ENCODE results near the gene GTF3A.

The GTF3A gene

DNA sequence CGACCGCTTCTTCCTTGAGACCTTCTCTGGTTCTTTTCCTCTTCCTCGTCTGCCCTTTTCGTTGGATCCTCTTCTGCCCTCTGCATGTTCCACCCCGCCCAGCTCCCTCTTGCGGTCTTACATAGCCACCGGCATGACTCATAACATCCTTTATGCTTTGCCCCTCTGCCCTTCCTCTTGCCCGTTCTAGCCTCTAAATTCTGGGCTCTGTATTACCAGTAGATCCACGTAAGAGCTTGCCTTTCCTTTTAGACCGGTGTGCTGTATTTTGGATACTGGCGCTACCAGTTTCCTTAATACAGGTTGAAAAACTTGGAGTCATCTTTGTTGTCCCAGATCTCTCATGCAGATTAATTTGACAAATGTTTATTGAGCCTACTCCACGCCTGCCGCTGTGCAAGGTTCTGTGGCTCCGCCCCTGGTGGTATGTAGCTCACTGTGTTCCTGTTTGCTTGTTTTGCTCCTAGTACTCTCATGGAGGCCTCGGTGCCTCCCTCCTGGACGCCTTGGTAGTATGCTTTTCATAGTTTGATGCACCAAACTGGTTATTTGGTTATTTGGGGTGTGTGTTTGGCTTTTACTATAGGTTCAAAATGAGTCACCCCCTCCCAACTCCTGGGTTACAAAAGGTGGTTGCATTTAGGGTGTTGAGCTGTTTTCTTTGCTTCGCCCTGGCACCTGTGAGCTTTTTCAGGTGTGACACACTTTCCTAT is 1.7 kb downstream of the GTF3A start:
- H3K4me1 ChIP-seq (ENCODE audit: control insufficient read depth, insufficient read depth, low read length): peaks cover 31% of the 10 kb centered on the region
- peak overlapping the region; percentile 81 to 84 for H3K9ac ChIP-seq (ENCODE audit: low read length in 2 of 2)
- no peaks in the 10 kb centered on the region for H3K9me3 ChIP-seq (ENCODE audit: control insufficient read depth in 2 of 2, low read length in 2 of 2)
- H3K36me3 ChIP-seq (ENCODE audit: control insufficient read depth in 2 of 2, insufficient read depth in 2 of 2, low read length in 2 of 2): peaks cover 15 to 16% of the 10 kb centered on the region in 2 donors
- peak overlapping the region; percentile 69 for H3K27ac ChIP-seq (ENCODE audit: low read length)
- H3K27me3 ChIP-seq (ENCODE audit: control insufficient read depth in 1 of 2, insufficient read depth in 2 of 2, low read length in 2 of 2): no peaks in the 10 kb centered on the region
- peak overlapping the region; percentile 90 to 94 for H3K4me3 ChIP-seq (ENCODE audit: low read length in 2 of 2)

DNA sequence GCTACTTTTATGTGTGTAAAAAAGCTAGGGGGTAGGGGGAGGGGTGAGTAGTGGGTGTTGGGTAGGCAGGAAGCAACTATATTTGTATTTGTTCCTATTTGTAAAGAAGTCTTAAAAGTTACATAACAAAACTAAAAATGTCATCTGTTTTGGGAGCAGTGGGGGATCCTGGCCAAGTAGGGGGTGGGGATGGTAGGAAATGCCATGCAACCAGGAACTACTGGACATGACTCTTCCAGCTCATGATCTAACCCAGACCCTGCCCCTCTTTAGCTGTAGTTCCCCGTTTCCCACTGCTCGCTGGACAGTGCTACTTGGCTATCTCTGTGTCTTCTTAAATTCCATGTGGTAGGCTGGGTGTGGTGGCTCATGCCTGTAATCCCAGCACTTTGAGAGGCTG is 3.2 kb downstream of the GTF3A start:
- Histone ChIP-seq H3K9me3 (ENCODE audit: control insufficient read depth in 2 of 2, low read length in 2 of 2) (no peaks in the 10 kb centered on the region), H3K9ac (ENCODE audit: low read length in 2 of 2) (peak overlapping the region in 1 of 2 donors; percentile 14), H3K4me1 (ENCODE audit: control insufficient read depth, insufficient read depth, low read length) (peaks cover 31% of the 10 kb centered on the region), H3K36me3 (ENCODE audit: control insufficient read depth in 2 of 2, insufficient read depth in 2 of 2, low read length in 2 of 2) (peaks cover 24 to 31% of the 10 kb centered on the region in 2 donors), H3K27ac (ENCODE audit: low read length) (no peak overlapping the region), H3K27me3 (ENCODE audit: control insufficient read depth in 1 of 2, insufficient read depth in 2 of 2, low read length in 2 of 2) (no peaks in the 10 kb centered on the region), H3K4me3 (ENCODE audit: low read length in 2 of 2) (no peak overlapping the region)

DNA sequence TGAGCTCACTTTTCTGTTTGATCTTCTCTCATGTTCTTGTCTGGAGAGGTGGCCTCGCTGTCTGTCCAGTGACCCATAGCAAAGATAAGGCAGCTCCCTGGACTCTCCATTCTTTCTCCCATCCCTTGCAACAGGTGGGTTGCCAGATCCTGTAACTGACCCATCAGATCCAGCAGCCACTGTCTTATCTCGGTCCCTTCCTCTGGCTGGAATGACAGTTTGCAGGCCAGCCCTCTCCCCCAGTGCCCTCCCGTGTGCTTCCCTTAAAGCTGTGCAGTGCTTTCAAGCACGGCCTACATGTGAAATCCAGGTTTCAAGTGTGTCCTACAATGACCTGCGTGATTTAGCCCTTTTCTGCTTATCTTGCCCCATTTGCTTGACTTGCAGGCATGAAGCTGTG is 3.7 kb downstream of the GTF3A start:
- Histone ChIP-seq H3K36me3 (ENCODE audit: control insufficient read depth in 2 of 2, insufficient read depth in 2 of 2, low read length in 2 of 2) (peaks cover 28 to 35% of the 10 kb centered on the region in 2 donors), H3K27ac (ENCODE audit: low read length) (no peak overlapping the region), H3K4me3 (ENCODE audit: low read length in 2 of 2) (no peak overlapping the region), H3K27me3 (ENCODE audit: control insufficient read depth in 1 of 2, insufficient read depth in 2 of 2, low read length in 2 of 2) (no peaks in the 10 kb centered on the region), H3K9me3 (ENCODE audit: control insufficient read depth in 2 of 2, low read length in 2 of 2) (no peaks in the 10 kb centered on the region), H3K9ac (ENCODE audit: low read length in 2 of 2) (no peak overlapping the region), H3K4me1 (ENCODE audit: control insufficient read depth, insufficient read depth, low read length) (peaks cover 31% of the 10 kb centered on the region)

DNA sequence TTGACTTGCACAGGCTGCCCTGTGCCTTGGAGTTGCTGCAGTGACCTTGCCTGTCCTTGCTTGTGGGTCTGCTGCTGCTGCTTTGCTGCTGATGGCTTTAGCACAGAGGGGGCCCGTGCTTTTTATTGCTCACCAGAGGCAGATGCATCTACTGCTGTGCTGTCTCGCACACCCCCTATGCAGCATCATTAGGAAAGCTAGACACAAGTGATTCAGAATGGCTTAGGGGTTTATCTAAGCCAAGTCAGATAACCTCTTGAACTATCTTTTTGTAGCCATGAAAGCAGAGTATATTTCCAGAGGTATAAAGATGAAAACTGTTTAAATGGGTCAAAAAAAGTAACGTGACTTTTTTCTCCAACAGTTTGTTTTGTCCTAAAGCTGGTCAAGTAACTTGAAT is 7.8 kb downstream of the GTF3A start:
- Histone ChIP-seq H3K27me3 (ENCODE audit: control insufficient read depth in 1 of 2, insufficient read depth in 2 of 2, low read length in 2 of 2) (no peaks in the 10 kb centered on the region), H3K4me1 (ENCODE audit: control insufficient read depth, insufficient read depth, low read length) (peaks cover 5% of the 10 kb centered on the region), H3K9me3 (ENCODE audit: control insufficient read depth in 2 of 2, low read length in 2 of 2) (no peaks in the 10 kb centered on the region), H3K27ac (ENCODE audit: low read length) (no peak overlapping the region), H3K36me3 (ENCODE audit: control insufficient read depth in 2 of 2, insufficient read depth in 2 of 2, low read length in 2 of 2) (peaks cover 59% of the 10 kb centered on the region in 2 donors), H3K9ac (ENCODE audit: low read length in 2 of 2) (no peak overlapping the region), H3K4me3 (ENCODE audit: low read length in 2 of 2) (no peak overlapping the region)

DNA sequence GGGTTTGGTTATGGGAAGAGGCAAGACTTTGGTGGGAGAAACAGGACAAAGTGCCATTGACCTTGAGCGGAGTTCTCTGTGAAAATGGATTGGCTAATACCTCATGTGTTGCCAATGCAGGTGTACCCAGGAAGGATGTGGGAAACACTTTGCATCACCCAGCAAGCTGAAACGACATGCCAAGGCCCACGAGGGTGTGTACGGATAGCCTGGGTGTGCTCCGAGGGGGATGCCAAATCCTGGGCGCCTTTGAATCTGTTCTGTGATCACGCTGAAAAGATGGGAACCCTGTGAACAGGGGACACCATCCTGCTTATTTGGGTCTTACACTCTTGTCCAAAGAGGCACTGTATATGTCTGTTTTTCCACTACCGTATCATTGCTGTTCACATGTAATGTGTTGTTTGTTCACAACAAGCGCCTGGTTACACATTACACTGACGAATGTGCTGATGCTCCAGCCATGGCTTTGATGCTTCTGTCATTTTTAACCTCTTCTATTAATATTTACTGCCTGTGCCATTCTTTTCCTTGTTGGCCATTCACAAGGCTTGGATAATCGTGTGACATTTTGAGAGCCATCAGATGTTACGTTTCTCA is 8.3 kb downstream of the GTF3A start:
- Histone ChIP-seq H3K4me3 (ENCODE audit: low read length in 2 of 2) (no peak overlapping the region), H3K27ac (ENCODE audit: low read length) (no peak overlapping the region), H3K27me3 (ENCODE audit: control insufficient read depth in 1 of 2, insufficient read depth in 2 of 2, low read length in 2 of 2) (no peaks in the 10 kb centered on the region), H3K4me1 (ENCODE audit: control insufficient read depth, insufficient read depth, low read length) (peaks cover 1% of the 10 kb centered on the region), H3K9me3 (ENCODE audit: control insufficient read depth in 2 of 2, low read length in 2 of 2) (no peaks in the 10 kb centered on the region), H3K36me3 (ENCODE audit: control insufficient read depth in 2 of 2, insufficient read depth in 2 of 2, low read length in 2 of 2) (peaks cover 57 to 59% of the 10 kb centered on the region in 2 donors), H3K9ac (ENCODE audit: low read length in 2 of 2) (no peak overlapping the region)

DNA sequence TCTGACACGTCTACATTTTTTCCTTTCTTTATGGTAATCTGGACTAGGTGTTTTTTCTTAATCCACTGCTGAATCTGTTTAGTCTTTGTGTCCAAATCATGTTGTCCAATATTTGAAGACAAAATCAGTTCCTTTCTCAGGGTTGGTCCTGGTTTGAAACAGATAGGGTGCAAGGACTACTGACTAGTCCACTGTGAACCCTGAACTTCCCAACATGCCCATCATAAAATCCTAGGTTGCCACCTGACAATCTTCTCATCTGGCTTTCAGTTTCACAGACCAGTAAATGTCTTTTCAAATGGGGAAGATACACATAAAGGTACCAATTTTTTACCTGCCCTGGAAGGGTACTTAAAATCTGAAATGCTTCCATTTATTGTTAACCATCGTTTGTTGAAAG is 12.7 kb downstream of the GTF3A start:
- Histone ChIP-seq H3K27me3 (ENCODE audit: control insufficient read depth in 1 of 2, insufficient read depth in 2 of 2, low read length in 2 of 2) (no peaks in the 10 kb centered on the region), H3K27ac (ENCODE audit: low read length) (no peak overlapping the region), H3K4me1 (ENCODE audit: control insufficient read depth, insufficient read depth, low read length) (no peaks in the 10 kb centered on the region), H3K4me3 (ENCODE audit: low read length in 2 of 2) (no peak overlapping the region), H3K9me3 (ENCODE audit: control insufficient read depth in 2 of 2, low read length in 2 of 2) (no peaks in the 10 kb centered on the region), H3K9ac (ENCODE audit: low read length in 2 of 2) (no peak overlapping the region), H3K36me3 (ENCODE audit: control insufficient read depth in 2 of 2, insufficient read depth in 2 of 2, low read length in 2 of 2) (peaks cover 46 to 56% of the 10 kb centered on the region in 2 donors)

DNA sequence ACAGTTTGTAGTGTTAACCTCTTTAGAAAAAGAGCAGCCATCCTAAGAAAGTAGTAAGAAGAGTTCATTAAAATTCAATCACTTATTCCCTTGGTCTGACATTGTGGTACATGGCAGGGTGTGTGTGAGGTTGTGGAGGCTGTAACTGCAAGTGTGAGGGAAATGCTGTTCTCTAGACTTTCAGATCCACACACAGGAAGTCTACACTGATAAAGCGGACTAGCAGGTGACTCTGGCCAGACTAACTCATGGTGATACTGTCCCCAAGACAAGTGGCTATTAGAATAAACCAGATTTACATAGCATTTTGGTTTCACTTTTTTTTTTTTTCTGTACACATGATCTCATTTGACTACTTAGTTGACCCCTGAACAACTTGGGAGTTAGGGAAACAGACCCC is 16.0 kb downstream of the GTF3A start:
- no peak overlapping the region for H3K9ac ChIP-seq (ENCODE audit: low read length in 2 of 2)
- peaks cover 27 to 37% of the 10 kb centered on the region in 2 donors for H3K36me3 ChIP-seq (ENCODE audit: control insufficient read depth in 2 of 2, insufficient read depth in 2 of 2, low read length in 2 of 2)
- no peaks in the 10 kb centered on the region for H3K9me3 ChIP-seq (ENCODE audit: control insufficient read depth in 2 of 2, low read length in 2 of 2)
- H3K4me1 ChIP-seq (ENCODE audit: control insufficient read depth, insufficient read depth, low read length): peaks cover 1% of the 10 kb centered on the region
- H3K27ac ChIP-seq (ENCODE audit: low read length): no peak overlapping the region
- H3K27me3 ChIP-seq (ENCODE audit: control insufficient read depth in 1 of 2, insufficient read depth in 2 of 2, low read length in 2 of 2): no peaks in the 10 kb centered on the region
- H3K4me3 ChIP-seq (ENCODE audit: low read length in 2 of 2): no peak overlapping the region

DNA sequence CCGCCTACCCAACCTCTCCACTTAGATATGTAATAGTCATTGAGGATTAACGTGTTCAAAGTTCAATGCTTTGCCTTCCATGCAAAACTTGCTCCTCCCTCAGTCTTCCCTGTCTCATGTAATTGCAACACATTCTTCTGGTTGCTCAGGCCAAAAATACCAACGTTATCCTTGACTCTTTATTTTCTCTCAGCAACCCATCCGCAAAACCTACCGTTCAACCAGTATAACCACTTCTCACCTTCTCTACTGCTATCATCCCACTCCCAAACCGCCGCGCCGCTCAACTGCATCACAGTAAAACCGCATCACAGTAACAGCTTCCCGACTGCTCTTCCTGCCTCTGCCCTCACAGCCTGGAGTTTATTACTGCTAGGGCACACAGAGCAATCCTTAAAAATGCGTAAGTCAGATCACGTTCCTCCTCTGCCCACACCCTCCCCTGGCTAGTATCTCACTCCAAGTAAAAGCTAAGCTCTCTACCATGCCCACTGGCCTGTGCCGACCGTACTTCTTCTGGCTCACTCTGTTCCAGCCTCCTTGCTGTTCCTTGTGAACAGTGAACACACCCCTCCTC is 17.7 kb downstream of the GTF3A start:
- no peak overlapping the region for H3K4me3 ChIP-seq (ENCODE audit: low read length in 2 of 2)
- H3K9me3 ChIP-seq (ENCODE audit: control insufficient read depth in 2 of 2, low read length in 2 of 2): no peaks in the 10 kb centered on the region
- peaks cover 3% of the 10 kb centered on the region for H3K4me1 ChIP-seq (ENCODE audit: control insufficient read depth, insufficient read depth, low read length)
- no peak overlapping the region for H3K9ac ChIP-seq (ENCODE audit: low read length in 2 of 2)
- H3K36me3 ChIP-seq (ENCODE audit: control insufficient read depth in 2 of 2, insufficient read depth in 2 of 2, low read length in 2 of 2): peaks cover 19 to 25% of the 10 kb centered on the region in 2 donors
- H3K27ac ChIP-seq (ENCODE audit: low read length): no peak overlapping the region
- no peaks in the 10 kb centered on the region for H3K27me3 ChIP-seq (ENCODE audit: control insufficient read depth in 1 of 2, insufficient read depth in 2 of 2, low read length in 2 of 2)

DNA sequence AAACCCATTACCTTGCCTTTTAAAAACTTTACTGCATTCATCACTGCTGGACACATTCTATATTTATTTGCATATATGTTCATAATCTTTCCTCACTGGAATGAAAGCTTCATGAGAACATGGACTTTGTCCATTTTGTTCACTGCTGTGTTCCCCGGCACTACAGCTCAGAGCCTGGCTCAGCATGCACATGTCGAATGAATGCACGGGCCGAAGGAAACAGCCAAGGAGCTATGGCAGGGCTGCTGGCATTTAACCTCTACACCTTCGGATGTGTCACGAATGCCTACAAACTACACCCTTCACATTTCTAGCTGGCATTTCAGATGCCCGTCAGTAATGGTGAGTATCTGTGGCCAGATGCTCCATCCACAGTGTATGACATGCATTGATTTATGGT is 18.4 kb downstream of the GTF3A start:
- Histone ChIP-seq H3K4me1 (ENCODE audit: control insufficient read depth, insufficient read depth, low read length) (peaks cover 3% of the 10 kb centered on the region), H3K4me3 (ENCODE audit: low read length in 2 of 2) (no peak overlapping the region), H3K9me3 (ENCODE audit: control insufficient read depth in 2 of 2, low read length in 2 of 2) (no peaks in the 10 kb centered on the region), H3K27me3 (ENCODE audit: control insufficient read depth in 1 of 2, insufficient read depth in 2 of 2, low read length in 2 of 2) (no peaks in the 10 kb centered on the region), H3K36me3 (ENCODE audit: control insufficient read depth in 2 of 2, insufficient read depth in 2 of 2, low read length in 2 of 2) (peaks cover 19 to 25% of the 10 kb centered on the region in 2 donors), H3K9ac (ENCODE audit: low read length in 2 of 2) (no peak overlapping the region), H3K27ac (ENCODE audit: low read length) (no peak overlapping the region)

DNA sequence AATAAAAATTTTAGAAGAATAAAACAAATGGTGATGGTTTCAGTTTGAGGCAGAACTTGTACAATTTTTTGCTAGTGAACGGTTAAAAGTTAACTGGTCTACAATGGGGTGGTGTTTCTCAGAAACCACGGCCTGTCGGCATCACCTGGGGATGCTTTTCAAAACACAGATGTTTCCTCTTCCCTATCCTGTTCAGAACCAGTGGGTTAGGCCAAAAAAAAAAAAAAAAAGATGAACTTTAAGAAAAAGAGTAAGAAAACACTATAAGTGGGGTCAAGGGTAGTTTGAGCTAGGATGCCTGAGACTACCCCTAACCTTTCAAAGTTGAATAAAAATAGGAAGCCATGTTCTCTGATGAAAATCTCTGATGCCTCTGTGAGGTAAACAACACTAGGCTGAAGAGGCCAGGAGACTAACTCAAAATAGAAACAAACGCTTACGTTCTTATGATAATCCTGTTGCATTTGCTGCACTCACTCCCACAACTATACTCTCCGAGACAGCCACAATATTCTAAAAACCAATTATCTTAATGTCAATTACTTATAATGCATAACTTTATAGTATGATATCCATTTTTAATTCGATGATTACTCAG is 22.7 kb downstream of the GTF3A start:
- Histone ChIP-seq H3K27me3 (ENCODE audit: control insufficient read depth in 1 of 2, insufficient read depth in 2 of 2, low read length in 2 of 2) (no peaks in the 10 kb centered on the region), H3K4me1 (ENCODE audit: control insufficient read depth, insufficient read depth, low read length) (peaks cover 12% of the 10 kb centered on the region), H3K36me3 (ENCODE audit: control insufficient read depth in 2 of 2, insufficient read depth in 2 of 2, low read length in 2 of 2) (peaks cover 6 to 7% of the 10 kb centered on the region in 2 donors), H3K9me3 (ENCODE audit: control insufficient read depth in 2 of 2, low read length in 2 of 2) (no peaks in the 10 kb centered on the region), H3K27ac (ENCODE audit: low read length) (no peak overlapping the region), H3K4me3 (ENCODE audit: low read length in 2 of 2) (no peak overlapping the region), H3K9ac (ENCODE audit: low read length in 2 of 2) (no peak overlapping the region)

All from stomach smooth muscle (tissue), 2 donors.